ENCODE data around the gene DYNC1I1. TPM values are rescaled to one million over a fixed set of nuclear protein-coding genes. Genes with fewer than 3 reads are reported as not detected.

The DYNC1I1 gene
- total and polyA plus RNA-seq, 2 experiments from 2014 or later = 1.4 to 4.1 TPM

DNA sequence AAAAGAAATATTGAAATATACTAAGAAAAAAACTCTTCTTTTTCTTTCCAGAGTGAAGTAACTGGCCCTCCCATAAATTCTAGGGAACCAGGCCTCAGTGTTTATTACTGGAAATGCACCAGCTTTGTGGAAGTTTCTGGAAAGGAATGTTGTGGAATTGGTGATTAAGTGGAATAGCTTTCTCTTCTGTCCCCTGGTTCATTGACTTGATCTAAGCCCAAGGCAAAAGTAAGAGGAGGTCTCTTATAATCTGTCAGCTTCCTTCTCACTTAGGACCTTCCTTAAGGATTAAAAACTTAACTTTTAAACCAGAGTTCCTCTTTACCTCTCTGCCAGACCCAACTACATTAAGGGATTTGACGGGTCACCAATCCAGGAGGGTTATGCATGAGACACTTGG, 283.4 kb downstream of the DYNC1I1 start (continued):
- TF ChIP-seq, protein P1, sequence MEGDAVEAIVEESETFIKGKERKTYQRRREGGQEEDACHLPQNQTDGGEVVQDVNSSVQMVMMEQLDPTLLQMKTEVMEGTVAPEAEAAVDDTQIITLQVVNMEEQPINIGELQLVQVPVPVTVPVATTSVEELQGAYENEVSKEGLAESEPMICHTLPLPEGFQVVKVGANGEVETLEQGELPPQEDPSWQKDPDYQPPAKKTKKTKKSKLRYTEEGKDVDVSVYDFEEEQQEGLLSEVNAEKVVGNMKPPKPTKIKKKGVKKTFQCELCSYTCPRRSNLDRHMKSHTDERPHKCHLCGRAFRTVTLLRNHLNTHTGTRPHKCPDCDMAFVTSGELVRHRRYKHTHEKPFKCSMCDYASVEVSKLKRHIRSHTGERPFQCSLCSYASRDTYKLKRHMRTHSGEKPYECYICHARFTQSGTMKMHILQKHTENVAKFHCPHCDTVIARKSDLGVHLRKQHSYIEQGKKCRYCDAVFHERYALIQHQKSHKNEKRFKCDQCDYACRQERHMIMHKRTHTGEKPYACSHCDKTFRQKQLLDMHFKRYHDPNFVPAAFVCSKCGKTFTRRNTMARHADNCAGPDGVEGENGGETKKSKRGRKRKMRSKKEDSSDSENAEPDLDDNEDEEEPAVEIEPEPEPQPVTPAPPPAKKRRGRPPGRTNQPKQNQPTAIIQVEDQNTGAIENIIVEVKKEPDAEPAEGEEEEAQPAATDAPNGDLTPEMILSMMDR (conservative IDR thresholded peaks at IDR 0.05; ENCODE audit: low read depth in 2 of 2) = no peak
- TF ChIP-seq, protein P2, sequence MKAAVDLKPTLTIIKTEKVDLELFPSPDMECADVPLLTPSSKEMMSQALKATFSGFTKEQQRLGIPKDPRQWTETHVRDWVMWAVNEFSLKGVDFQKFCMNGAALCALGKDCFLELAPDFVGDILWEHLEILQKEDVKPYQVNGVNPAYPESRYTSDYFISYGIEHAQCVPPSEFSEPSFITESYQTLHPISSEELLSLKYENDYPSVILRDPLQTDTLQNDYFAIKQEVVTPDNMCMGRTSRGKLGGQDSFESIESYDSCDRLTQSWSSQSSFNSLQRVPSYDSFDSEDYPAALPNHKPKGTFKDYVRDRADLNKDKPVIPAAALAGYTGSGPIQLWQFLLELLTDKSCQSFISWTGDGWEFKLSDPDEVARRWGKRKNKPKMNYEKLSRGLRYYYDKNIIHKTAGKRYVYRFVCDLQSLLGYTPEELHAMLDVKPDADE (IDR thresholded peaks at IDR 0.05) = no peak
- TF ChIP-seq JUNB (IDR thresholded peaks at IDR 0.05; ENCODE audit: unreplicated experiment) = no peak
- TF ChIP-seq, protein P3, sequence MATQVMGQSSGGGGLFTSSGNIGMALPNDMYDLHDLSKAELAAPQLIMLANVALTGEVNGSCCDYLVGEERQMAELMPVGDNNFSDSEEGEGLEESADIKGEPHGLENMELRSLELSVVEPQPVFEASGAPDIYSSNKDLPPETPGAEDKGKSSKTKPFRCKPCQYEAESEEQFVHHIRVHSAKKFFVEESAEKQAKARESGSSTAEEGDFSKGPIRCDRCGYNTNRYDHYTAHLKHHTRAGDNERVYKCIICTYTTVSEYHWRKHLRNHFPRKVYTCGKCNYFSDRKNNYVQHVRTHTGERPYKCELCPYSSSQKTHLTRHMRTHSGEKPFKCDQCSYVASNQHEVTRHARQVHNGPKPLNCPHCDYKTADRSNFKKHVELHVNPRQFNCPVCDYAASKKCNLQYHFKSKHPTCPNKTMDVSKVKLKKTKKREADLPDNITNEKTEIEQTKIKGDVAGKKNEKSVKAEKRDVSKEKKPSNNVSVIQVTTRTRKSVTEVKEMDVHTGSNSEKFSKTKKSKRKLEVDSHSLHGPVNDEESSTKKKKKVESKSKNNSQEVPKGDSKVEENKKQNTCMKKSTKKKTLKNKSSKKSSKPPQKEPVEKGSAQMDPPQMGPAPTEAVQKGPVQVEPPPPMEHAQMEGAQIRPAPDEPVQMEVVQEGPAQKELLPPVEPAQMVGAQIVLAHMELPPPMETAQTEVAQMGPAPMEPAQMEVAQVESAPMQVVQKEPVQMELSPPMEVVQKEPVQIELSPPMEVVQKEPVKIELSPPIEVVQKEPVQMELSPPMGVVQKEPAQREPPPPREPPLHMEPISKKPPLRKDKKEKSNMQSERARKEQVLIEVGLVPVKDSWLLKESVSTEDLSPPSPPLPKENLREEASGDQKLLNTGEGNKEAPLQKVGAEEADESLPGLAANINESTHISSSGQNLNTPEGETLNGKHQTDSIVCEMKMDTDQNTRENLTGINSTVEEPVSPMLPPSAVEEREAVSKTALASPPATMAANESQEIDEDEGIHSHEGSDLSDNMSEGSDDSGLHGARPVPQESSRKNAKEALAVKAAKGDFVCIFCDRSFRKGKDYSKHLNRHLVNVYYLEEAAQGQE (IDR thresholded peaks at IDR 0.05; ENCODE audit: unreplicated experiment) = no peak

DNA sequence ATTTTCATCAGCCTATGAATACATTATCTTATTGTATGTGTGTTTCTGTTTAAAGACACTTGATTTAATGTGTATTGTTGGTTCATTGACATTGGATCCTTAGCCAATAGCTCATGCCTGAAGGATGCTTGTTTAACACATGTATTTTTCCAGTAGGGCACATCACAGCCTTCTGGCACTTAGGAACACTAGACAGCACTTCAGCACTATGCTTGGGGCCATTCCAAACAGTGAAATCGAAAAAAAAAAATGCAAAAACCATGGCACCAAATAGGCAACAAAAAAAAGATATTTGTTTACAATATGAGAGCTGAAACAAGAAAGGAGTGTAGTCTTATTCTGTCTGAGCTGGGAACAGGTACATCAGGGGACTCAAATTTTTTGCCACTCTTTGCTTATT, 286.7 kb downstream of the DYNC1I1 start:
- Histone ChIP-seq H3K4me1 (ENCODE audit: insufficient read depth) (peaks cover 14% of the 10 kb centered on the region), H2AFZ (no peak overlapping the region), H3K27me3 (ENCODE audit: insufficient read depth) (no peaks in the 10 kb centered on the region), H3F3A (replicated peaks; ENCODE audit: low read depth) (no peaks in the 10 kb centered on the region), H4K20me1 (replicated peaks; ENCODE audit: insufficient read depth) (no peaks in the 10 kb centered on the region), H3K4me2 (no peak overlapping the region), H3K36me3 (ENCODE audit: insufficient read depth) (no peaks in the 10 kb centered on the region), H3K9me2 (ENCODE audit: insufficient read depth) (no peaks in the 10 kb centered on the region), H3K4me3 (no peak overlapping the region), H3K27ac (ENCODE audit: low read depth) (no peak overlapping the region), H3K79me2 (replicated peaks; ENCODE audit: insufficient read depth) (no peaks in the 10 kb centered on the region)
- Mint-ChIP-seq H3K4me1 (peaks cover 22% of the 10 kb centered on the region), H3K36me3 (ENCODE audit: low read depth) (no peaks in the 10 kb centered on the region), H3K27ac (no peak overlapping the region), H3K4me3 (no peak overlapping the region), H3K27me3 (ENCODE audit: insufficient read depth, low read depth, poor library complexity) (peaks cover 5% of the 10 kb centered on the region), H3K9me3 (no peaks in the 10 kb centered on the region)
- DNase-seq (ENCODE audit: low spot score) (no peak), ATAC-seq (no peak)
- TF ChIP-seq POLR2AphosphoS5 (IDR thresholded peaks at IDR 0.05; ENCODE audit: low read depth) (no peak), ZNF114 (CRISPR knock-in tag; IDR thresholded peaks at IDR 0.05) (no peak), EZH2 (IDR thresholded peaks at IDR 0.05; ENCODE audit: low read depth, unreplicated experiment) (no peak), ZNF331 (CRISPR knock-in tag; IDR thresholded peaks at IDR 0.05; ENCODE audit: low read depth) (no peak), EZH2phosphoT487 (IDR thresholded peaks at IDR 0.05; ENCODE audit: unreplicated experiment) (no peak)
- TF ChIP-seq, protein P2 (IDR thresholded peaks at IDR 0.05) = no peak
- TF ChIP-seq, protein P3 (IDR thresholded peaks at IDR 0.05; ENCODE audit: unreplicated experiment) = no peak

Measured in GM23338 (cell line).